Left lung (tissue), 10 donors: ENCODE results near the gene OR2T35. TPM values are rescaled to one million over a fixed set of nuclear protein-coding genes. Genes with fewer than 3 reads are reported as not detected.

Experiments used
- ATAC-seq: fragments of 200-7000 bp; cut with Tn5 transposase; one replicate; pipeline ENCODE4 v1.9.1; 2020; ENCODE audit warnings: moderate library complexity
- DNase-seq, 4 donors: peaks; one replicate each; pipeline ENCODE4 v3.0.0-alpha.2; 2013 to 2020
- H3K27ac ChIP-seq, 2 donors: fragments of 200-600 bp; sonication (generic) in 1 of 2; one replicate each; pipeline versions ENCODE4 v1.5.0 to v1.8.0; 2020 to 2021
- H3K27me3 ChIP-seq, 2 donors: fragments of 200-600 bp; sonication (generic) in 1 of 2; one replicate each; pipeline versions ENCODE4 v1.5.0 to v1.8.0; 2020 to 2021
- H3K36me3 ChIP-seq, 2 donors: fragments of 200-600 bp; sonication (generic) in 1 of 2; one replicate each; pipeline versions ENCODE4 v1.5.0 to v1.8.0; 2020 to 2021
- H3K4me1 ChIP-seq, 2 donors: fragments of 200-600 bp; one replicate each; pipeline ENCODE4 v1.8.0; 2021
- H3K4me3 ChIP-seq, 2 donors: fragments of 200-600 bp; sonication (generic) in 1 of 2; one replicate each; pipeline versions ENCODE4 v1.5.0 to v1.8.0; 2020 to 2021; ENCODE audit warnings: mild to moderate bottlenecking in 1 of 2
- H3K9me3 ChIP-seq, 2 donors: fragments of 200-600 bp; sonication (generic) in 1 of 2; one replicate each; pipeline versions ENCODE4 v1.5.0 to v1.8.0; 2020 to 2021
- intact Hi-C, 2 donors: fragments of 100-400 bp; cut with DNase I; formaldehyde crosslinking; loops; one replicate each; pipeline versions ENCODE4 v1.11.2 to v1.14.2; 2022
- polyA plus RNA-seq, 6 donors: library from polyadenylated mRNA; unstranded; fragments of 120-200 nt; gene quantifications; one replicate each; pipeline ENCODE4 v1.2.1, GENCODE V29; 2013; ENCODE audit not compliant: insufficient read length in 6 of 6
- total RNA-seq, 2 donors: library from RNA; stranded (reverse); fragmentation: NEBNext Ultra II Directional; extraction: Animal tissue kit (Norgen Biotek cat#: 25700); gene quantifications; one replicate each; pipeline ENCODE4 v1.2.1, GENCODE V29; 2021
- TF ChIP-seq, protein P1 (sequence below), 2 donors: fragments of 200-600 bp; sonication (generic) in 1 of 2; IDR thresholded peaks; one replicate each; pipeline versions ENCODE4 v1.5.0 to v1.8.0; 2021; ENCODE audit warnings: antibody characterized with exemption in 2 of 2
- donor health status: DM: no; HTN: yes; CAD: no.
- donor health status: DM: no; HTN: no; CAD: no.

The OR2T35 gene
- total and polyA plus RNA-seq, 8 donors = not detected

DNA sequence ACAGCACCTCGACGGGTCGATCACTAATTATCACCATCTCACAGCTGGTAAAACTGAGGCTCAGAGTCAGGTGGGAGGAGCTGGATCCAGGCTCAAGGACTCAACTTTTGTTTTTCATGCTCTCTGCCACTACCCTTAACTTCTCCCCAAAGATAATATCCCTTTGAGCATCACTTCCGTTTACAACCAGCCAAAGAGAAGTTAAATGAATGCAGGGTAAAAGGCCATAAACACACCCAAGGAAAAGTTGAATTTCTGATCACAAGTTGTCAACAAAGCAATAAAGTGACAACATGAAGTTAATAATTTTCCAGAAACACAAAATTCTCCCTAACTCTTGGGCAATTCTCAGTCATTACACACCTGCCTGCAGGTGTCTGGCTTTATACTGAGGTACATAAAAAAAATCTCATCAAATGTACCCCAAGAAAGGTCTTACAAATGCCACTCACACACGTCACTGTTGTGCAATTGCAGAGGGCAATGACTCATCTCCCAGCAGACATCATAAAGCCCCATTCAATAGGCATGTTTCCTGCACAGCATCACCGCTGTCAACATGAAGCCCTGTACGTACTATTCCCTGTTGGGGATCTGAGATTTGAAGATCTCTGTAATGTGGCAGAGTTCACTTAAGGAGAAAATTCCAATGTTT is 13.6 kb downstream of the OR2T35 start:
- H3K9me3 ChIP-seq = no peaks in the 10 kb centered on the region
- intact Hi-C loops = no loop called here
- H3K27me3 ChIP-seq = no peaks in the 10 kb centered on the region
- no peak overlapping the region for H3K27ac ChIP-seq
- no peak overlapping the region for H3K4me3 ChIP-seq
- no peaks in the 10 kb centered on the region for H3K36me3 ChIP-seq
- ATAC-seq = no peak
- TF ChIP-seq, protein P1, sequence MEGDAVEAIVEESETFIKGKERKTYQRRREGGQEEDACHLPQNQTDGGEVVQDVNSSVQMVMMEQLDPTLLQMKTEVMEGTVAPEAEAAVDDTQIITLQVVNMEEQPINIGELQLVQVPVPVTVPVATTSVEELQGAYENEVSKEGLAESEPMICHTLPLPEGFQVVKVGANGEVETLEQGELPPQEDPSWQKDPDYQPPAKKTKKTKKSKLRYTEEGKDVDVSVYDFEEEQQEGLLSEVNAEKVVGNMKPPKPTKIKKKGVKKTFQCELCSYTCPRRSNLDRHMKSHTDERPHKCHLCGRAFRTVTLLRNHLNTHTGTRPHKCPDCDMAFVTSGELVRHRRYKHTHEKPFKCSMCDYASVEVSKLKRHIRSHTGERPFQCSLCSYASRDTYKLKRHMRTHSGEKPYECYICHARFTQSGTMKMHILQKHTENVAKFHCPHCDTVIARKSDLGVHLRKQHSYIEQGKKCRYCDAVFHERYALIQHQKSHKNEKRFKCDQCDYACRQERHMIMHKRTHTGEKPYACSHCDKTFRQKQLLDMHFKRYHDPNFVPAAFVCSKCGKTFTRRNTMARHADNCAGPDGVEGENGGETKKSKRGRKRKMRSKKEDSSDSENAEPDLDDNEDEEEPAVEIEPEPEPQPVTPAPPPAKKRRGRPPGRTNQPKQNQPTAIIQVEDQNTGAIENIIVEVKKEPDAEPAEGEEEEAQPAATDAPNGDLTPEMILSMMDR (IDR thresholded peaks at IDR 0.05) = no peak
- DNase-seq = no peak
- H3K4me1 ChIP-seq = no peaks in the 10 kb centered on the region

DNA sequence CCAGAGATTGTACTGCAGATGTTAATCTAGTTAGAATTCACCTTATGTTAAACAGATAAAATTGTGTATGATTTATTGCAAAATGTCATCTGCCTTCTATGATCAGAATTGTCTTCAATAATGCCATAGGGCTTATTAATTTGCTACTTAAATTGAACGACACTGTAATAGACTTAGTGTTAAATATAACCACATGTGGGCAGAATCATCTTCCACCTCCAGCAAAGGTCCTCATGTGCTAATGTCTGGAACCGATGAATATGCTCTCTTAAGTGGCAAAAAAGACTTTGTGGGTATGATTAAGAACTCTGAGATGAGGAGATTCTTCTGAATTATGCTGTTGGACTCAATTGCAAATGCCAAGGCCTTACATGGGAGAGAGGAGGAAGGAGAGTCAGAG is 14.5 kb downstream of the OR2T35 start:
- H3K27me3 ChIP-seq = no peaks in the 10 kb centered on the region
- ATAC-seq = no peak
- TF ChIP-seq, protein P1 (IDR thresholded peaks at IDR 0.05) = no peak
- H3K4me3 ChIP-seq = no peak overlapping the region
- no peaks in the 10 kb centered on the region for H3K4me1 ChIP-seq
- H3K27ac ChIP-seq = no peak overlapping the region
- H3K9me3 ChIP-seq = no peaks in the 10 kb centered on the region
- intact Hi-C loops = no loop called here
- no peak for DNase-seq
- no peaks in the 10 kb centered on the region for H3K36me3 ChIP-seq

DNA sequence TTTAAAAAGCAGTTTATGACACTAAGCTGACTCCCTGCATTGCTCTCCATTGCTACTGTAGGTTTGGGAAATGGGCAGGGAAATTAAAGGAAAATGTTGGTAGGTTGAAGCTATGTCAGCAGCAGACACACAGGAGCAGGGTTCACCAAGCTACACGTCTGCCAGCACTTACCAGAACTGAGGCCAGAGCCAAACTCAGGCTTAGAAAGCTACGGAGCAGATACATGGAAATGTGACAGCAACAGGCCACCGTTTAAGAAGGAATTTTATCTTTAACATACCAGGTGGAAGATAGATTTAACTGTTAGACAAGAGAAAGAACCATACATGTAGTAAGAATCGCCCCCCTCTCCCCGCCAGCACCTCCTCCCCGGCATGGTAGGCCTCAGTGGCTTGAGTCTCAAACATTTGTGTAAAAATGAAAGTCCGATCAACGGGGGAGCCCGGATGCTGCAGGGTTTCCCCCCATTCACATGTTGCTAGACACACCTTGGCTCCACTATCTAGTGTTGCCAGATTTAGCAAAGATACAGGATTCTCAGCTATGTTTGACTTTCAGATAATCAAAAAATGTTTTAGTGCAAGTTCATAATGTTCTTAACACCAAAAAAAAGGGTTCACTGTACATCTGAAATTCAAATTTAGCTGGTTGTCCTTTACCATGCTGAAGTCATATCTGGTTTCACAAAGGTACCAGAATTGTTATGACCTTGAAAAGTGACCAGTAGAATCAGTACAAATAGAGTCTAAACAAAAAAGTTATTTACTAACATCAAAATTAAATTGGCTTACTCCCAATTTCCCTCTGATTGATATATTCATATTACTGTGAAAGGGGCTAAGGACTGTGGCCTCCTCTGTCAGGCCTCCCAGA is 16.9 kb downstream of the OR2T35 start:
- Histone ChIP-seq H3K9me3 (no peaks in the 10 kb centered on the region), H3K36me3 (no peaks in the 10 kb centered on the region), H3K4me1 (no peaks in the 10 kb centered on the region), H3K27ac (no peak overlapping the region), H3K4me3 (no peak overlapping the region), H3K27me3 (no peaks in the 10 kb centered on the region)
- TF ChIP-seq, protein P1 (IDR thresholded peaks at IDR 0.05) = no peak
- intact Hi-C loops = loop anchor here in 1 of 2 donors (5.0 kb wide), 1 partner anchor 179 kb away; no protein-coding TSS in a partner anchor
- DNase-seq (no peak), ATAC-seq (no peak)

DNA sequence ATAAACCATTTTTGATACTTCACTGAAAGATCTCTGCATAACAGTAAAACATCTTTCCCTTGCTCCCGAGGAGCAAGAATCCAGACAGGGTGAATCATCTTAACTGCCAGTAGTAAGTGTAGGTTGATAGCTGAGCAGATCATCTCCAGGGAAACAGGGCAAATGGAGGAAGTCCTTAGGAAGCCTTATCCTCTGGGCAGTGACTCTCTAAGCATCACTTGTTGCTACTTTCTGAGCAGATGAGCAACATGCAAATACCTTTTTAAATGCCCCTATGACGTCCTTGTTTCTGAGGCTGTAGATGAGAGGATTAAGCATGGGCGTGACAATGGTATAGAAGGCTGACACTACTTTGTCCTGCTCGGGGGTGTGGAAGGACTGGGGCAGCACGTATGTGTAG is 19.1 kb downstream of the OR2T35 start:
- ATAC-seq (no peak), DNase-seq (no peak)
- TF ChIP-seq, protein P1 (IDR thresholded peaks at IDR 0.05) = no peak
- intact Hi-C loops = loop anchor here in 1 of 2 donors (5.0 kb wide), 1 partner anchor 181 kb away; no protein-coding TSS in a partner anchor
- Histone ChIP-seq H3K36me3 (no peaks in the 10 kb centered on the region), H3K27ac (no peak overlapping the region), H3K9me3 (no peaks in the 10 kb centered on the region), H3K27me3 (no peaks in the 10 kb centered on the region), H3K4me1 (no peaks in the 10 kb centered on the region), H3K4me3 (no peak overlapping the region)

DNA sequence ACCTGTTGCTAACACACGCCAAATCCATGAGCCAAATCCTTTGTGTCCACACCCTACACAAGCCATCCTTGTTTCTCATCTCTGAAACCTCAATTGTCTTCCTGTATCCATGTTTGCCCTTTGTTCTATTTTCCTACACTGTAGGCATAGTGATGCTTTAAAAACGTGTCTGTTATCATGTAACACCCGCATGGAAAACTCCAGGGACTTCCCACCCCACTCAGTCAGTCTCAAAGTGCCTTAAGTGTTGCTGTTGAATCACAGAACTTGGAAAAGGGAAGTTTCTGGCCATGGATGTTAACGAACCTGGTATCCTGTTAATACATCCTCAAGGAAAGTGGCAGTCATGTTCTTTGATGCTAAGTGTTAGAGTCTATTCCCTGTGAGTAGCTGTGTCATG is 19.9 kb downstream of the OR2T35 start:
- TF ChIP-seq, protein P1 (IDR thresholded peaks at IDR 0.05) = no peak
- no peaks in the 10 kb centered on the region for H3K4me1 ChIP-seq
- no peak for ATAC-seq
- no peak overlapping the region for H3K4me3 ChIP-seq
- H3K36me3 ChIP-seq = no peaks in the 10 kb centered on the region
- no peak overlapping the region for H3K27ac ChIP-seq
- no peak for DNase-seq
- H3K27me3 ChIP-seq = no peaks in the 10 kb centered on the region
- intact Hi-C loops = loop anchor here in 1 of 2 donors (5.0 kb wide), 1 partner anchor 182 kb away; no protein-coding TSS in a partner anchor
- no peaks in the 10 kb centered on the region for H3K9me3 ChIP-seq
